Effector memory CD8-positive, alpha-beta T cell (primary cell): ENCODE data around the gene TNKS1BP1.

Experiments used
- ATAC-seq: fragments of 150-1000 bp; cut with Tn5 transposase; replicated peaks from 2 replicates; pipeline ENCODE4 v1.10.0; 2021; ENCODE audit warnings: mild to moderate bottlenecking, moderate library complexity
- DNase-seq, 3 experiments: peaks; one replicate each; pipeline ENCODE4 v3.0.0; 2021
- H3K27ac Mint-ChIP-seq, 2 donors: one replicate each; pipeline ENCODE4 v1.8.0; 2022; ENCODE audit warnings: mild to moderate bottlenecking in 2 of 2, mixed read lengths in 2 of 2, moderate library complexity in 2 of 2
- H3K27me3 Mint-ChIP-seq, 2 donors: one replicate each; pipeline ENCODE4 v1.8.0; 2022; ENCODE audit warnings: mixed read lengths in 2 of 2
- H3K36me3 Mint-ChIP-seq: one replicate; pipeline ENCODE4 v1.8.0; 2022; ENCODE audit warnings: mild to moderate bottlenecking, moderate library complexity, mixed read lengths; ENCODE audit not compliant: insufficient read depth
- H3K4me1 Mint-ChIP-seq, 2 donors: one replicate each; pipeline ENCODE4 v1.8.0; 2022; ENCODE audit warnings: low read depth in 2 of 2, mixed read lengths in 2 of 2
- H3K4me3 Mint-ChIP-seq, 2 donors: one replicate each; pipeline ENCODE4 v1.8.0; 2022; ENCODE audit warnings: mild to moderate bottlenecking in 2 of 2, mixed read lengths in 2 of 2, moderate library complexity in 2 of 2
- H3K9me3 Mint-ChIP-seq, 2 donors: one replicate each; pipeline ENCODE4 v1.8.0; 2022; ENCODE audit warnings: mixed read lengths in 2 of 2

The TNKS1BP1 gene

GRCh38 chr11:57321388-57322255, 3.1 kb downstream of the TNKS1BP1 start:
- Mint-ChIP-seq H3K36me3 (peaks cover 20% of the 10 kb centered on the region), H3K9me3 (no peaks in the 10 kb centered on the region), H3K4me1 (peaks cover 23 to 27% of the 10 kb centered on the region in 2 donors), H3K27me3 (no peaks in the 10 kb centered on the region), H3K27ac (peak overlapping the region; percentile 47), H3K4me3 (peak overlapping the region in 1 of 2 donors; percentile 26)
- DNase-seq: no peak
- no peak for ATAC-seq

GRCh38 chr11:57320719-57321387, 3.9 kb downstream of the TNKS1BP1 start:
- ATAC-seq (no peak), DNase-seq (no peak)
- Mint-ChIP-seq H3K9me3 (no peaks in the 10 kb centered on the region), H3K4me3 (no peak overlapping the region), H3K27ac (peak overlapping the region in 1 of 2 donors; percentile 47), H3K36me3 (peaks cover 20% of the 10 kb centered on the region), H3K4me1 (peaks cover 17 to 22% of the 10 kb centered on the region in 2 donors), H3K27me3 (no peaks in the 10 kb centered on the region)

GRCh38 chr11:57320067-57320718, 4.6 kb downstream of the TNKS1BP1 start:
- Mint-ChIP-seq H3K36me3 (peaks cover 14% of the 10 kb centered on the region), H3K27ac (no peak overlapping the region), H3K4me1 (peaks cover 10 to 15% of the 10 kb centered on the region in 2 donors), H3K9me3 (no peaks in the 10 kb centered on the region), H3K4me3 (no peak overlapping the region), H3K27me3 (no peaks in the 10 kb centered on the region)
- ATAC-seq: no peak
- no peak for DNase-seq

GRCh38 chr11:57318178-57318577, 6.6 kb downstream of the TNKS1BP1 start:
- no peaks in the 10 kb centered on the region for H3K9me3 Mint-ChIP-seq

GRCh38 chr11:57316017-57316416, 8.7 kb downstream of the TNKS1BP1 start:
- Mint-ChIP-seq H3K4me3 (no peak overlapping the region), H3K27me3 (no peaks in the 10 kb centered on the region), H3K27ac (no peak overlapping the region), H3K4me1 (peaks cover 4 to 6% of the 10 kb centered on the region in 2 donors), H3K9me3 (no peaks in the 10 kb centered on the region), H3K36me3 (peaks cover 4% of the 10 kb centered on the region)
- DNase-seq: no peak
- ATAC-seq: no peak

More at GRCh38 chr11:57318178-57318577, 6.6 kb downstream of the TNKS1BP1 start:
- ATAC-seq (no peak), DNase-seq (no peak)
- peaks cover 4 to 6% of the 10 kb centered on the region in 2 donors for H3K4me1 Mint-ChIP-seq
- H3K27ac Mint-ChIP-seq: no peak overlapping the region
- no peaks in the 10 kb centered on the region for H3K27me3 Mint-ChIP-seq
- H3K36me3 Mint-ChIP-seq: peaks cover 4% of the 10 kb centered on the region
- H3K4me3 Mint-ChIP-seq: no peak overlapping the region

GRCh38 chr11:57315491-57315890, 9.3 kb downstream of the TNKS1BP1 start:
- DNase-seq (no peak), ATAC-seq (peak; percentile 36)
- no peaks in the 10 kb centered on the region for H3K9me3 Mint-ChIP-seq
- no peak overlapping the region for H3K4me3 Mint-ChIP-seq
- H3K4me1 Mint-ChIP-seq: peaks cover 4 to 9% of the 10 kb centered on the region in 2 donors
- peaks cover 4% of the 10 kb centered on the region for H3K36me3 Mint-ChIP-seq
- no peaks in the 10 kb centered on the region for H3K27me3 Mint-ChIP-seq
- no peak overlapping the region for H3K27ac Mint-ChIP-seq

- ATAC-seq (no peak), DNase-seq (no peak)
- peaks cover 4 to 9% of the 10 kb centered on the region in 2 donors for H3K4me1 Mint-ChIP-seq
- H3K27me3 Mint-ChIP-seq: no peaks in the 10 kb centered on the region
- peaks cover 4% of the 10 kb centered on the region for H3K36me3 Mint-ChIP-seq
- no peak overlapping the region for H3K27ac Mint-ChIP-seq
- H3K9me3 Mint-ChIP-seq: no peaks in the 10 kb centered on the region
- no peak overlapping the region for H3K4me3 Mint-ChIP-seq
Measured at GRCh38 chr11:57314221-57314973, 10.4 kb downstream of the TNKS1BP1 start.

GRCh38 chr11:57313788-57314135, 11.0 kb downstream of the TNKS1BP1 start:
- no peaks in the 10 kb centered on the region for H3K27me3 Mint-ChIP-seq
- H3K27ac Mint-ChIP-seq: no peak overlapping the region
- no peak overlapping the region for H3K4me3 Mint-ChIP-seq
- no peak for DNase-seq
- no peak for ATAC-seq
- H3K4me1 Mint-ChIP-seq: peaks cover 4 to 9% of the 10 kb centered on the region in 2 donors
- no peaks in the 10 kb centered on the region for H3K9me3 Mint-ChIP-seq
- H3K36me3 Mint-ChIP-seq: no peaks in the 10 kb centered on the region

- H3K9me3 Mint-ChIP-seq: no peaks in the 10 kb centered on the region
- no peaks in the 10 kb centered on the region for H3K36me3 Mint-ChIP-seq
- ATAC-seq: no peak
- H3K4me1 Mint-ChIP-seq: peaks cover 4 to 9% of the 10 kb centered on the region in 2 donors
- peak overlapping the region in 1 of 2 donors; percentile 42 for H3K27ac Mint-ChIP-seq
- DNase-seq: no peak
- no peak overlapping the region for H3K4me3 Mint-ChIP-seq
- H3K27me3 Mint-ChIP-seq: no peaks in the 10 kb centered on the region
Measured at GRCh38 chr11:57313071-57313787, 11.5 kb downstream of the TNKS1BP1 start.

- no peaks in the 10 kb centered on the region for H3K9me3 Mint-ChIP-seq
- no peak for DNase-seq
- H3K4me3 Mint-ChIP-seq: peak overlapping the region; percentile 40 to 70
- H3K27me3 Mint-ChIP-seq: no peaks in the 10 kb centered on the region
- peaks cover 4 to 9% of the 10 kb centered on the region in 2 donors for H3K4me1 Mint-ChIP-seq
- H3K36me3 Mint-ChIP-seq: no peaks in the 10 kb centered on the region
- ATAC-seq: no peak
- H3K27ac Mint-ChIP-seq: peak overlapping the region; percentile 42 to 76
Measured at GRCh38 chr11:57312511-57313021, 12.2 kb downstream of the TNKS1BP1 start.

GRCh38 chr11:57311109-57311936, 13.4 kb downstream of the TNKS1BP1 start:
- Mint-ChIP-seq H3K27me3 (no peaks in the 10 kb centered on the region), H3K4me1 (peaks cover 4 to 13% of the 10 kb centered on the region in 2 donors), H3K4me3 (peak overlapping the region; percentile 44 to 51), H3K36me3 (peaks cover 3% of the 10 kb centered on the region), H3K9me3 (no peaks in the 10 kb centered on the region), H3K27ac (peak overlapping the region in 1 of 2 donors; percentile 30)
- ATAC-seq: peak; percentile 66
- DNase-seq: no peak

- Mint-ChIP-seq H3K36me3 (peaks cover 3% of the 10 kb centered on the region), H3K4me1 (peaks cover 4 to 13% of the 10 kb centered on the region in 2 donors), H3K9me3 (no peaks in the 10 kb centered on the region), H3K27ac (peak overlapping the region in 1 of 2 donors; percentile 30), H3K27me3 (no peaks in the 10 kb centered on the region), H3K4me3 (peak overlapping the region; percentile 44 to 51)
- DNase-seq: no peak
- ATAC-seq: no peak
Measured at GRCh38 chr11:57310630-57311086, 14.1 kb downstream of the TNKS1BP1 start.
